LNCaP clone FGC (cell line): ENCODE measurements around the gene ARSG.

ENCODE experiments used
- DNase-seq: peaks from one replicate; pipeline ENCODE4 v3.0.0-alpha.2; 2011; ENCODE audit warnings: low read depth
- H3K4me3 ChIP-seq: 2 replicates; pipeline ENCODE4 v1.5.1; 2011; ENCODE audit warnings: mild to moderate bottlenecking, low read depth, low read length, control low read depth
- TF ChIP-seq, protein P1 (sequence below): IDR thresholded peaks from 2 replicates; pipeline ENCODE4 v1.5.1; 2012; ENCODE audit warnings: mild to moderate bottlenecking; ENCODE audit not compliant: control insufficient read depth, insufficient read depth; ENCODE audit errors: extremely low read depth

ARSG gene

DNA sequence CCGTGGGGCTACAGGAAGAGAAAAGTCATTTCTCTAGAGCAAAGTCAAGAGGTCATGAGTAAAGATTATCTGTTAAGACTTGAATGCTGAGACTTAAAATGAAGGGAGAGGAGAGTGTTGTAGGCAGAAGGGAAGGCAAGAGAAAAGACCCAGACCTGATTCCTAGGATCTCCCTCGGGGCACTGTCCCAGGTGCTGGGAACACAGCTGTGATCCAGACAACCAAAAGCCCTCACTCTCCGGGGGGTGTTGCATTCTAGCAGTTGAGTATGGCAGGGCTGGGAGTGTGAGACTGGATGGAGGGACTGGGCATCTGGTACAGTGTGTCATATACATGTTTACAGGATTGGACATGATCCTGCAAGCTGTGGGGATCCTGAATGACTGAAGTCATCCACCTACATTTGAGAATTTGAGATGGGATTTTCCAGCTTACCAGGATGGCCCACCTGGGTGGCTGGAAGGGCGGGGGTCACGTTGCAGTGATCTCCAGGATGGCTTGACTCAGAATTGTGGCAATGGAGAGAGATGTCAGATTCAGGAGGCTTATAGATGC, 29.1 kb downstream of the ARSG start:
- no peak for DNase-seq
- TF ChIP-seq, protein P1, sequence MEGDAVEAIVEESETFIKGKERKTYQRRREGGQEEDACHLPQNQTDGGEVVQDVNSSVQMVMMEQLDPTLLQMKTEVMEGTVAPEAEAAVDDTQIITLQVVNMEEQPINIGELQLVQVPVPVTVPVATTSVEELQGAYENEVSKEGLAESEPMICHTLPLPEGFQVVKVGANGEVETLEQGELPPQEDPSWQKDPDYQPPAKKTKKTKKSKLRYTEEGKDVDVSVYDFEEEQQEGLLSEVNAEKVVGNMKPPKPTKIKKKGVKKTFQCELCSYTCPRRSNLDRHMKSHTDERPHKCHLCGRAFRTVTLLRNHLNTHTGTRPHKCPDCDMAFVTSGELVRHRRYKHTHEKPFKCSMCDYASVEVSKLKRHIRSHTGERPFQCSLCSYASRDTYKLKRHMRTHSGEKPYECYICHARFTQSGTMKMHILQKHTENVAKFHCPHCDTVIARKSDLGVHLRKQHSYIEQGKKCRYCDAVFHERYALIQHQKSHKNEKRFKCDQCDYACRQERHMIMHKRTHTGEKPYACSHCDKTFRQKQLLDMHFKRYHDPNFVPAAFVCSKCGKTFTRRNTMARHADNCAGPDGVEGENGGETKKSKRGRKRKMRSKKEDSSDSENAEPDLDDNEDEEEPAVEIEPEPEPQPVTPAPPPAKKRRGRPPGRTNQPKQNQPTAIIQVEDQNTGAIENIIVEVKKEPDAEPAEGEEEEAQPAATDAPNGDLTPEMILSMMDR: no peak
- no peak overlapping the region for H3K4me3 ChIP-seq

DNA sequence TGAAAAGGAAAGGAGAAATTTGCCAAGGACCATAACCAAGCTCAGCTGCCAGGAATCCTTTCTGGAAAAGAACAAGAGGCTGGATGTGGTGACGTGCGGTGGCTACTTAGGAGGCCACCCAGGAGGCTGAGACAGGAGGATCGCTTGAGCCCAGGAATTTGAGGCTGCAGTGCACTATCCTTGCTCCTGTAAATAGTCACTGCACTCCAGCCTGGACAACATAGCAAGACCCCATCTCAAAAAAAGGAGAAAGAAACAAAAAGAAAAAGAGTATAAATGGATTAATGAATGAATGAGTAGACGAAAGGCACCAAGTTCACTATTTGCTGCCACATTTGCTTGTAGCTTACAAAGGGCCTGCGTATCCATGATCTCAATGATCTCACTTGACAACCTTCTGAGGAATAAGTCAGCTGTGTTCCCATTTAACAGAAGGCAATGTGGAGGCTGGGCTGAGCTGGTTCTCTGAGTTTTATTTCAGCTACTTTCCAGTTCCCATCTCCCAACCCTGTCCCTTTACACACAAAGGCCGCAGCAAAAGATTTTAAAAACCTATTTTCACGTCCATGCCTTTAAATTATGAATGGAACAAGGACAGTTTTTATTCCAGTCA, 29.8 kb downstream of the ARSG start:
- TF ChIP-seq, protein P1: no peak

DNA sequence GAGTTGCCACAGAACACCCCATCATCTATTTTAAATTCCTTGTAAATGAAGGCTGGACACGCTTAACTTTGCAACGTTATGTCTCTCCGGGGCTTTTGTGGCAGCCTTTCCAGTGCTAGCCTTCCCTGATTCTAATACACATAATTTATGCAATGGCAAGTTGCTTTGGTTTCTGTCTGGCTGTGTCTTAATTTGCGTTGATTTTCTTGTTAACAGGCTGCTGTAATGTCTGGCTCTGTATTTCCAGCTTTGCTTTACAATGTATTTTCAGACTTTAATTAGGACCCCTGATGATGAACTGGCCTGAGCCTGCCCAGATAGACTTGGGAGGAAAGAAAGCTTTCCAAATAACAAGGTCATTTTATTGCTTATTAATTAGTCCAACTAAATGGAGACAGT, 30.3 kb downstream of the ARSG start:
- no peak for DNase-seq
- TF ChIP-seq, protein P1: no peak

More for the DNA sequence above, 29.8 kb downstream of the ARSG start:
- H3K4me3 ChIP-seq: no peak overlapping the region
- DNase-seq: no peak

DNA sequence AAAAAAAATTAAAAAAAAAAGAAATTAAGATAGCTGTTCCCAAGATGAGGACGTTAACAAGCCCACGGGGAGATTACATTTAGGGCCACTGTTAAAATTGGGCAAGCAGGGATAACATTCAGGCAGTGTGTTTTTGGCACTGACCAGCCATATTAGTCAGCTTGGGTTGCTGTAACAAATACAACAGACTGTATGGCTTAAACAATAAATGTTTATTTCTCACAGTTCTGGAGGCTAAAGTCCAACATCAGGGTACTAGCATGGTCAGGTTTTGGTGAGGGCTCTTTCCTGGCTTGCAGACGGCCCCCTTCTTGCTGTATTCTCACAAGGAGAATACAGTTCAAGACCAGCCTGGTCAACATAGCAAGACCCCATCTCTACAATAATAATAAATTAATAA, 31.3 kb downstream of the ARSG start:
- DNase-seq: no peak
- H3K4me3 ChIP-seq: no peak overlapping the region
- TF ChIP-seq, protein P1: no peak

More for the DNA sequence above, 30.3 kb downstream of the ARSG start:
- H3K4me3 ChIP-seq: no peak overlapping the region

DNA sequence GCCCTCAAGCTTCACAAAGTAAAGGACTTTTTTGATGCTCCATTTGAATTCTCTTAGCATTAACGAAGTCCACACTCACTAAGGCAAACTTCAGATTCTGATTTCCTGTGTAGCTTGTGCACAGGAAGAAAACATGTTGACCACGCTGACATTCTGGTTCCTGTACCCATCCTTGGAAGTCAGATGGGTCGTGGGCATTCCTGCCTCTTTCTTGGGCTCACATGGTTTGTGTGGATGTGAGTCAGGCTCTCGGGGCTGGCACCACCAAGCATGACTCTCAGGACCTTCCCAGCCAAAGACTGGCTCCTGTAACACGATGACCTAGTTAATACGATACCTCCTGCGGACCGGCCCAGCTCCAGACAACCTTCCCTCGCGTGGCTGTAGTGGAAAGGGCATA, 32.8 kb downstream of the ARSG start:
- DNase-seq: no peak
- no peak overlapping the region for H3K4me3 ChIP-seq
- TF ChIP-seq, protein P1: no peak

DNA sequence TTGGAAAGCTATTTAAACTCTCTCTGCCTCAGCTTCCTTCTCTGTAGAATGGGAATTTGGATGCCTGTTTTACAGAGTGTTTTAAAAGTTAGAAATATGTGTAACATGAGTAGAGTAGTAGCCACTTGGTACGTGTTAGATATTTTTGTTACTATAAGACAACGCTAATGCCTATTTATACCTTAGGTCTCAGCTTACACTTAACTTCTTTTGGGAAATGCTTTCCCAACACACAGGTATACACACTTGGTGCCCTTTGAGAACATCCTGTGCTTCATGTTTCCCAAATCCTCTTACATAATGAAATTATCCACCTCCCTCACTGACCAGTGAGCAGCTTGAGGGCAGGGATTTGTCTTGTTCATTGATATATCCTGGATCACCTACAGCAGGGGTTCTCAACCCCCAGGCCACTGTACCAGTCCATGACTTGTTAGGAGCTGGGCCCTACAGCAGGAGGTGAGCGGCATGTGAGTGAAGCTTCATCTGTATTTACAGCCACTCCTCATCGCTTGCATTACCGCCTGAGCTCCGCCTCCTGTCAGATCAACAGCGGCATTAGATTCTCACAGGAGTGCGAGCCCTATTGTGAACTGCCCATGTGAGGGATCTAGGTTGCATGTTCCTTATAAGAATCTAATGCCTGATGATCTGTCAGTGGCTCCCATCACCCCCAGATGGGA, 33.5 kb downstream of the ARSG start:
- no peak overlapping the region for H3K4me3 ChIP-seq
- DNase-seq: no peak
- TF ChIP-seq, protein P1: no peak

DNA sequence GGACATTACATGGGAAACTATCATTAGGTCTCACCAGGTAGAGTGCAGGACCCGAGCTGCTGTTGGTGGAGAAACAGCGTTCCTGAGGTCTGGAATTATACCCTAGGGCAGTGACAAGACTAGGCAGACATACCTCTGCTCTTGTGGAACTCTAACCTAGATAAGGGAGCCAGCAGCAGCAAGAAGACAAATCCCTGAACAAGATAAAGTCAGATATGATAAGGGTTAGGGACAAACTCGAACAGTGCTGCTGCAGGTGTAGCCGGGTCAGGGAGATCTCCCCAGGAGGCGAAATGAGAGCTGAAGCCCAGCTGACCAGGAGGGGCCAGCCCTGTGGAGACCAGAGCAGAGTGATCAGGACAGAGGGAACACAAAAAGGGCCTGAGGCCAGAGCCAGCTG, 34.7 kb downstream of the ARSG start:
- no peak for DNase-seq
- TF ChIP-seq, protein P1: no peak
- H3K4me3 ChIP-seq: no peak overlapping the region
